Activated T-cell treated with anti-CD3 and anti-CD28 coated beads, Interleukin-2, amount 50 U/mL, for 4 hours (primary cell): Measurements from ENCODE around the gene KLK12. TPM values are rescaled to one million over a fixed set of nuclear protein-coding genes. Genes with fewer than 3 reads are reported as not detected.

ENCODE experiments used
- ATAC-seq, 2 donors: fragments of 200-7000 bp; cut with Tn5 transposase; one replicate each; pipeline ENCODE4 v1.10.0; 2021
- DNase-seq: peaks from one replicate; pipeline ENCODE4 v3.0.0-alpha.2; 2020
- H3K27me3 Mint-ChIP-seq: one replicate; pipeline ENCODE4 v1.8.0; 2021; ENCODE audit warnings: low read depth, mixed read lengths
- H3K36me3 Mint-ChIP-seq: one replicate; pipeline ENCODE4 v1.8.0; 2022; ENCODE audit warnings: mixed read lengths; ENCODE audit not compliant: insufficient read depth
- H3K4me1 Mint-ChIP-seq: one replicate; pipeline ENCODE4 v1.8.0; 2021; ENCODE audit warnings: low read depth, mixed read lengths
- H3K4me3 Mint-ChIP-seq: one replicate; pipeline ENCODE4 v1.8.0; 2021; ENCODE audit warnings: mild to moderate bottlenecking, moderate library complexity, mixed read lengths
- H3K9me3 Mint-ChIP-seq: one replicate; pipeline ENCODE4 v1.8.0; 2021; ENCODE audit warnings: mixed read lengths
- total RNA-seq, 3 donors: library from RNA; stranded (reverse); gene quantifications; one replicate each; pipeline ENCODE4 v1.2.1, GENCODE V29; 2021

KLK12 gene
- total RNA-seq, 3 donors from 2014 or later = not detected

DNA sequence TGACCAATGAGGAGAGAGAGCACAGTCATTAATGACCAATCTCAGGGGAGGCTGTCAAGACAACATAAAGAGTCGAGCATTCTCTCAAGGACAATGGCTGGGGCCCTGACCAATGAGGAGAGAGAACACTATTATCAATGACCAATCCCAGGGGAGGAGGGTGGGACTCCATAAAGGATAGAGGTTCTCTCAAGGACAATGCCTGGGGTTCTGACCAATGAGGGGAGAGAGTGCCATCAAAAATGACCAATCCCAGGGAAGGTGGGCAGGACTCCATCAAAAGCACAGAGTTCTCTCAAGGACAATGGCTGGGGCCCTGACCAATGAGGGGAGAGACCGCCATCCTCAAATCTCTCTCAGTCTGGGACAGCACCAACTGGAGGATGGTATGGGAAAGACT, 5.1 kb downstream of the KLK12 start:
- H3K27me3 Mint-ChIP-seq = peaks cover 57% of the 10 kb centered on the region
- no peaks in the 10 kb centered on the region for H3K9me3 Mint-ChIP-seq
- no peaks in the 10 kb centered on the region for H3K4me1 Mint-ChIP-seq
- ATAC-seq = no peak
- no peak overlapping the region for H3K4me3 Mint-ChIP-seq
- H3K36me3 Mint-ChIP-seq = no peaks in the 10 kb centered on the region
- DNase-seq = no peak

GRCh38 chr19:51027873-51028272, 6.9 kb downstream of the KLK12 start:
- DNase-seq (no peak), ATAC-seq (no peak)
- Mint-ChIP-seq H3K4me1 (no peaks in the 10 kb centered on the region), H3K27me3 (peaks cover 64% of the 10 kb centered on the region), H3K36me3 (no peaks in the 10 kb centered on the region), H3K9me3 (no peaks in the 10 kb centered on the region), H3K4me3 (no peak overlapping the region)

DNA sequence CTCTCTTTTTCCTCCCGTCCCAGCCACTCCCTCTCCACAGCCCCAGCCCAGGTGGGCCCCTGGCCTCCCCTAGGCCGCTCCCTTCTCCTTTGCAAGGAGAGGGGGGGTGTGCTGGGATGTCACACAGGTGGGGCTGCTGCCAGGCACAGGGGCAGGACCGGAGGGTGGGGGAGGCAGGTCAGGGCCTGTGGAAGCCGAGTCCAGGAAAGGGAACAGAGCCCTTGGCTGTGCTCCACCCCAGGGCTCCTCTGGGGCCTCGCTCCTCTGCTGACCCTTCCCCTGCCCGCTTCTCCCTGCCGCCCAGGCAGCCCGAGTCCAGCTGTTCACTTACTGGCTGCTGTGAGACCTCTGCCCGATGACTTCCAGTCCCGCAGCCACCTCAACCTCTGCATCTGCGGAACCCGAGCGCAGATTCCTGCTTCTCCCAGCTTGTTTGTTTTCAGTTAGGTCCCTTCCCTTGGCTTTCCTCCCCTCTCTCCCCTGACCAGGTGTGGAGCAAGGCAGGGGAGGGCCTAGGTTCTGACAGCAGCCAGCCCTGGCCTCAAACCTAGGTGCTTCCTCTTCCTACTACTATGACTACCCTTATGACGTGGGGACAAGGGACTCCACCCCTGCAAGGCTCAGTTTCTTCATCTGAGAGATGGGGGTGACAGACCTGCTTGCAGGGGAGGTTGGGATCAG, 7.5 kb downstream of the KLK12 start:
- ATAC-seq = no peak
- Mint-ChIP-seq H3K4me3 (no peak overlapping the region), H3K4me1 (no peaks in the 10 kb centered on the region), H3K27me3 (peaks cover 67% of the 10 kb centered on the region), H3K36me3 (no peaks in the 10 kb centered on the region), H3K9me3 (no peaks in the 10 kb centered on the region)
- DNase-seq = no peak

- DNase-seq (no peak), ATAC-seq (no peak)
- Mint-ChIP-seq H3K4me1 (no peaks in the 10 kb centered on the region), H3K27me3 (peaks cover 64% of the 10 kb centered on the region), H3K9me3 (no peaks in the 10 kb centered on the region), H3K4me3 (no peak within 1 kb of the TSS), H3K36me3 (no peaks in the 10 kb centered on the region)
These were observed 8.3 kb downstream of the KLK12 start, which contains the start of gene KLK11 for GRCh38 chr19:51026554-51026831. KLK11 (minus strand) TSS chr19:51026616; CDS start chr19:51025631, 985 bp downstream.

DNA sequence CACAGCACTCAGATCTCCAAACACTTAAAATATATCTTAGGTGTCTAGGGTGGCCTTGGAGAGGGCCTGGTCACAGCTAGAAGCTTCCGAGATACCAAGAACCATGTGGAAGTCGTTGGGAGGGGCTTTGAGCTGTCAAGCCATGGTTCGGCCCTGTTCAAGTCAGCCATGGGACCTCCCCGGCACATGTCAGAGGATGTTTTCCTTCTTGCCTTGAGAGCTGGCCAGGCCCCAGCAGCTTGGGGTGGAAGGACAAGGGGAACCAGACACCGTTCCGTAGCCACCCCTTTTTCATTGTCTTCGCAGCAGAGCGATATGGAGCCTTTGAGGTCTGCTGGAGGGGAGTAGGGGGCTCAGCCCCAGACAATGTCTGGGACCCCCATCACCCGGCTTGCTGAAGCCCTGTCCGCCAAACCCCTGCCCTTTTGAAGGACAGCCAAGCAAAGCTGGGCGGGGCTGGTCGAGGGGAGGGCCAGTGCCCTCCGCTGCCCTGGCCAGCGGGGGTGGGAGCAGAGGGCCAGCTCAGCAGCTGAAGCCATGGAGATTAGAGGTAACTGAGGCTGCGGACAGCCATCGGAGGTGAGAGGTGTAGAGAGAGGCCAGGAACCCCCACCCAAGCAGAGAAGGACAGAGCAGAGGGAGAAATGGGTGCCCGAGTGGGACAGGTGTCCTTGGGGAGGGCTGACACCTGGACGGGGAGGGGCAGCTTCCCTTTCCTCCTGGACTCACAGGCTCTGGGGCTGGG, 8.8 kb downstream of the KLK12 start:
- no peaks in the 10 kb centered on the region for H3K4me1 Mint-ChIP-seq
- peaks cover 60% of the 10 kb centered on the region for H3K27me3 Mint-ChIP-seq
- no peak overlapping the region for H3K4me3 Mint-ChIP-seq
- no peaks in the 10 kb centered on the region for H3K9me3 Mint-ChIP-seq
- DNase-seq = no peak
- no peak for ATAC-seq
- H3K36me3 Mint-ChIP-seq = no peaks in the 10 kb centered on the region

- DNase-seq = no peak
- H3K27me3 Mint-ChIP-seq = peaks cover 57% of the 10 kb centered on the region
- no peak for ATAC-seq
- no peaks in the 10 kb centered on the region for H3K36me3 Mint-ChIP-seq
- no peaks in the 10 kb centered on the region for H3K9me3 Mint-ChIP-seq
- H3K4me1 Mint-ChIP-seq = no peaks in the 10 kb centered on the region
- no peak overlapping the region for H3K4me3 Mint-ChIP-seq
These were observed 9.4 kb downstream of the KLK12 start for GRCh38 chr19:51025401-51025800.

DNA sequence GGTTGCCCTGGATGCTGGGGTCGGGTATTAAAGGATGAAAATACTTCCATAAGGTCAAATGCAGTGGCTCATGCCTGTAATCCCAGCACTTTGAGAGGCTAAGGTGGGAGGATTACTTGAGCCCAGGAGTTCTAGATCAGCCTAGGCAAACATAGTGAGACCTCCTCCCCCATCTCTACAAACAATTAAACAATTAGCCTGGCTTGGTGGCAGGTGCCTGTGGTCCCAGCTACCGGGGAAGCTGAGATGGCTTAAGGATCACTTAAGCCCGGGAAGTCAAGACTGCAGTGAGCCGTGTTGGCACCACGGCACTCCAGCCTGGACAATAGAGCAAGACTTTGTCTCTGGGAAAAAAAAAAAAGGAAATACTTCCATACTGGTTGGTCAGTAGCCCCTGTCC, 9.9 kb downstream of the KLK12 start:
- no peaks in the 10 kb centered on the region for H3K36me3 Mint-ChIP-seq
- H3K4me1 Mint-ChIP-seq = no peaks in the 10 kb centered on the region
- ATAC-seq (no peak), DNase-seq (no peak)
- H3K4me3 Mint-ChIP-seq = no peak overlapping the region
- peaks cover 61% of the 10 kb centered on the region for H3K27me3 Mint-ChIP-seq
- H3K9me3 Mint-ChIP-seq = no peaks in the 10 kb centered on the region

- ATAC-seq (no peak), DNase-seq (no peak)
- Mint-ChIP-seq H3K36me3 (no peaks in the 10 kb centered on the region), H3K4me3 (no peak overlapping the region), H3K27me3 (peaks cover 65% of the 10 kb centered on the region), H3K9me3 (no peaks in the 10 kb centered on the region), H3K4me1 (peaks cover 2% of the 10 kb centered on the region)
These were observed 10.9 kb downstream of the KLK12 start for GRCh38 chr19:51023946-51024345.

DNA sequence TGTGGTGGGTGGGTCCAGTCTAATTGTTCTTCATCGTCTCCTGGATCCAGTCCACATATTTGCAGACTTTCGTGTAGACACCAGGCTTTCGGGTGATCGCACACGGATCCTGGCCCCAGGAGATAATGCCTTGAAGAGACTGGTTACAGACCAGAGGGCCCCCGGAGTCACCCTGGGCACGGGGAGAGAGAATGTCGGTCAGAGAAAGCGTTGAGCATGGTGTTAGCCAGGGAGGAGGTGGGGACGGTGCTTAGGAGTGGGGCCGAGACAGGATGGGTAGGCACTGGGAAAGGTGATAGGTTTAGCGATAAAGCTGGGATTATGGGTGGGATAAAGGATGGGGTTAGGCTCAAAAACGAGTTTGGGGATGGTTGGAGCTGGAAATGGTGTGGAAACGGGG, 12.3 kb downstream of the KLK12 start:
- H3K27me3 Mint-ChIP-seq = peaks cover 69% of the 10 kb centered on the region
- ATAC-seq (no peak), DNase-seq (no peak)
- peaks cover 9% of the 10 kb centered on the region for H3K4me1 Mint-ChIP-seq
- no peak overlapping the region for H3K4me3 Mint-ChIP-seq
- H3K9me3 Mint-ChIP-seq = no peaks in the 10 kb centered on the region
- H3K36me3 Mint-ChIP-seq = no peaks in the 10 kb centered on the region

DNA sequence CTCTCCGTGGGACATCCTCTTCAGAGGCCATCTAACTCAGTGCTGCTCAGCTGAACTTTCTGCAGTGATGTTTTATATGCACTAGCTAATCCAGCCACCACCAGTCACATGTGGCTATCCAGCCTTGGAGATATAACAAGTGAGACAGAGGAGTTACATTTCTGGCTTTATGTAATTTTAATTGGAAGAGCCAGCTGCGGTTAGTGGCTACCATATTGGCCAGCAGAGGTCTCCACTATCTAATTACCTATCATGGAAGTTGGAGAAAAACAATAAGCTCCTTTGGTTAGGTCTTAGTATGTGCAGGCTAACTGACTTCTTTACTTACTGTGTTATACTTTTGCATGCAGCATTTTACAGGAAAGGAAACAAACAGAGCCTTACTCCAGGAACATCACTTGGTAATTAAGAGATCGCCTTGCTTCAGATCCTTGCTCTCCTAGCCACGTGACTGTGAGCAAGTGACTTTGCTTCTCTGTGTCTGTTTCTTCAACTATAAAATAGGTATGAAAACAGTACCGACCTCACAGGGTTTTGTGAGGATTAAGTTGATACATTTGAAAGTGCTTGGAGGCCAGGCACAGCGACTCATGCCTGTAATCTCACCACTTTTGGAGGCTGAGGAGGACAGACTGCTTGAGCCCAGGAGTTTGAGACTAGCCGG, 13.7 kb downstream of the KLK12 start:
- ATAC-seq (no peak), DNase-seq (no peak)
- H3K4me1 Mint-ChIP-seq = peaks cover 15% of the 10 kb centered on the region
- H3K4me3 Mint-ChIP-seq = no peak overlapping the region
- H3K9me3 Mint-ChIP-seq = no peaks in the 10 kb centered on the region
- no peaks in the 10 kb centered on the region for H3K36me3 Mint-ChIP-seq
- peaks cover 75% of the 10 kb centered on the region for H3K27me3 Mint-ChIP-seq

DNA sequence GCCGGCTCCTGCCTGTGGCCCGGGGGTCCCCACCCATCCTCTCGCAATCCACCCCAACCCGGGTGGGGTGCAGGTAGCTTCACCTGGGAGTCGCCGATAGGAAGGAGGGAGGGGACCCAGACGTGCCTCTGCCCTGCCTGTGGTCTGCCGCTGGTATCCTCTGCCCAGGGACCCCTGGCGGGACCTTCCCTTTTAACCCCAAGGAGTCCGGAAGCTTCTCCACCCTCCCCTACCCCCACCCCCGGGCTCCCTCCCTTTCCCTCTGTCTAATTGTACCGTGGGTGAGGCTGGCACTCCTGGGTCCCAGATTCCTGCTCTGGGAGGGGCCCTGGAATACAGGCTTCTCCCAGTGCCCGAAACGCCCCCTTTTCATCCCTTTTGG, 15.3 kb downstream of the KLK12 start, which contains the start of gene KLK10:
Gene KLK10 (minus strand): TSS at position 166 of the 382 bp plus-strand sequence. CDS start 579 bp downstream, outside the sequence.
- peaks cover 76% of the 10 kb centered on the region for H3K27me3 Mint-ChIP-seq
- no peaks in the 10 kb centered on the region for H3K36me3 Mint-ChIP-seq
- H3K4me1 Mint-ChIP-seq = peaks cover 15% of the 10 kb centered on the region
- H3K4me3 Mint-ChIP-seq = peak within 1 kb of the TSS; percentile 40
- no peak for DNase-seq
- no peak for ATAC-seq
- no peaks in the 10 kb centered on the region for H3K9me3 Mint-ChIP-seq

- Mint-ChIP-seq H3K9me3 (no peaks in the 10 kb centered on the region), H3K27me3 (peaks cover 79% of the 10 kb centered on the region), H3K4me3 (peak overlapping the region; percentile 40), H3K4me1 (peaks cover 15% of the 10 kb centered on the region), H3K36me3 (no peaks in the 10 kb centered on the region)
- ATAC-seq = peak; percentile 18 to 34
- no peak for DNase-seq
These were observed 15.9 kb downstream of the KLK12 start for GRCh38 chr19:51018745-51019543.

GRCh38 chr19:51016798-51017683, 17.8 kb downstream of the KLK12 start:
- no peaks in the 10 kb centered on the region for H3K9me3 Mint-ChIP-seq
- H3K4me1 Mint-ChIP-seq = peaks cover 15% of the 10 kb centered on the region
- DNase-seq (peak; percentile 40), ATAC-seq (peak; percentile 29 to 71)
- H3K36me3 Mint-ChIP-seq = no peaks in the 10 kb centered on the region
- H3K4me3 Mint-ChIP-seq = peak overlapping the region; percentile 61
- peaks cover 67% of the 10 kb centered on the region for H3K27me3 Mint-ChIP-seq
